ENCODE measurements around the gene TGFBR3L.

- TF ChIP-seq CTCF (IDR thresholded peaks at IDR 0.05) (no peak), ZFX (IDR thresholded peaks at IDR 0.05; ENCODE audit: borderline replicate concordance) (no peak)
These were observed 34.8 kb upstream of the TGFBR3L start for GRCh38 chr19:7879836-7880235.

Data from 22Rv1 (cell line).